NCI-H748 treated with DMSO at 0.1 percent for 48 hours (cell line): Measurements from ENCODE around the gene GRIK1.

Source experiments
- DNase-seq: peaks from one replicate; lab custom pipeline; 2025; lab: John Stamatoyannopoulos, UW

The GRIK1 gene

GRCh38 chr21:29786496-29787360 lies 153.1 kb downstream of the GRIK1 start:
- no peak for DNase-seq

GRCh38 chr21:29777160-29777559 lies 162.6 kb downstream of the GRIK1 start:
- no peak for DNase-seq

DNA sequence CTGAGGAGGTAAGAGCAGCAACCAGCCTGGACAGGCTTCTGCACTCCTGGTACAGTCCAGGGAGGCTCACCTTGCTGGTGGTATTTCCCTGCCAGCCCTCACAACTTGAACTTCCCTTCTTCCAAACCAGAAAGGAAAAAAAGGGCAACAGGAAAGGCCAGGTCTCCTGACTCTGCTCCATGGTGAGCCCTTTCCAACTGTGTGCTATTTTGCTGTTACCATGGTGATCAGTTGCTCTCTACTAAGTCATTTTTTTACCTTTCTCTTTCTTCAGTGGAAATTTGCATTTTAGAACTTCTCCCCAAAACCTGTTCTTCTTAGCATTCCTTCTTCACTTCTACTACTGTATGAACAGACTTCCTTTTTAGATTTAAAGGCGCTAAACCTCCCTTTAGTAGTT lies 164.3 kb downstream of the GRIK1 start:
- no peak for DNase-seq

GRCh38 chr21:29771491-29772066 lies 168.2 kb downstream of the GRIK1 start:
- no peak for DNase-seq

DNA sequence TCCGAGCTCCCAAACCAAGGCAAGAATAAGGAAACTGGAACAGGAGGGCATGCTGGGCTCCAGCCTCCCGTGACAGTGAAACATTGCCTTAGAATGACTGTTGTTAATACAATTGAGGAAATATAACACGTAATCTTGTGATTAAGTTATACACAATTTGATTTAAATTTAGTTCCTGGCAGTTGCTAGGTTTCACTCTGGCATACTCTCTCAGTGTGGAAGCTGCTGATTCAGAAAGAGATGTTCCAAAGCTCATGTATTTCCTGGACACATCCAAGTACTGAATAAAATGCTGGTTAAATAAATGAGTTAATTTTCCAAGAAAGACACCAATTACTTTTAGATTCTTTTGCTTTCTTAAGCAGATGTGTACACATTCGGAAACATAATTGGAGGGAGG lies 176.1 kb downstream of the GRIK1 start:
- no peak for DNase-seq

GRCh38 chr21:29762570-29763082 lies 177.2 kb downstream of the GRIK1 start:
- DNase-seq: no peak

DNA sequence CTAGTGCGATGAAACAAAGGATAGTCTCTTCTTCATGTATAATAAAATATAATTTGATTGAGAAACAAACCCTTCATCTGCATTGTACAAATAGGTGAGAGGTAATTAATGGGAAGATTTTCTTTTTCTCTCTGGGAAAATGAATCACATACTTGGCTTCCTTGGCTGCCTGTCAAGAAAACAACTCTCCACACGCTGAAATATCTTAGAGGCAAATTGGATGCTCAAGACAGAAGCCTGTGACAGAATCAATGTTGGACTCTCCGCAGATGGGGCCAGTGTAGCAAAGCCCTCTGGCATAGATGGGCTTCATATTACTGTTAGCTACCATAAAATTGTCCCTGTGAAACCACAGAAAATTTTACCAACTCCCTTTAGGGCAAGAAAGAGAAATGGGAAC lies 186.6 kb downstream of the GRIK1 start:
- DNase-seq: no peak

DNA sequence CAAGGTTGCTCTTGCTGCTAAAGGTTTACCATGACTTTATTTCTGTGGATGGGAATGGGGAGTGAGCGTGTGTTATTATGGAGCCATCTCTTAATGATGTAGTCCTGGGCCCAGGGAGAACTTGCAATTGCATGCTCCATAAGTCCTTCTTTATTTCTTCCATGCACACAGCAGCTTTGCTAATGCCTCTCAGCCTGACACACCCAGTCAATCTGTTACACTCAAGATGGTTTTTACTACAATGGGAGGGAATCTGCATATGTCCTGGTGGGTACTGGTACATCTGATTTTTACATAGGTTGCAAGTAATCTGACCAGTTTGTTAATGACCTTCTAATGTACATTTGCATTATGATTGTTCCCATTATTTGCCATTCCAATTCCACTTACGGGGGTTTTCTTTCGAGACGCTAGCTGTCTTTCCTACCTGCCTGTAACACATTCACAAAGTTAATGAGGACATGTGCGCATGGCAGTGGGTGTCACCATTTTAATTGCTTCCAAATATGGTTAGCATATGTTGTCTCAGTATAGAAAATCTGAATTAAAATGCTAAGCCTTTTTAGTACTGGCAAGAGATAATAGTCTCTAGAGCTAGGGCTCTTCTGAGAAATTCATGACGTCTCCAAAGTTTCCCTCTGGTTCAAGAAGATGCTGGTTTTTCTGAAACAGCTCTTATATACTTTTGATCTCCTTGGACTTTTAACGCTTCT lies 188.2 kb downstream of the GRIK1 start:
- DNase-seq: no peak

- DNase-seq: no peak
Measured at GRCh38 chr21:29749957-29750356, 189.8 kb downstream of the GRIK1 start.

- no peak for DNase-seq
Measured at GRCh38 chr21:29749223-29749622, 190.6 kb downstream of the GRIK1 start.

DNA sequence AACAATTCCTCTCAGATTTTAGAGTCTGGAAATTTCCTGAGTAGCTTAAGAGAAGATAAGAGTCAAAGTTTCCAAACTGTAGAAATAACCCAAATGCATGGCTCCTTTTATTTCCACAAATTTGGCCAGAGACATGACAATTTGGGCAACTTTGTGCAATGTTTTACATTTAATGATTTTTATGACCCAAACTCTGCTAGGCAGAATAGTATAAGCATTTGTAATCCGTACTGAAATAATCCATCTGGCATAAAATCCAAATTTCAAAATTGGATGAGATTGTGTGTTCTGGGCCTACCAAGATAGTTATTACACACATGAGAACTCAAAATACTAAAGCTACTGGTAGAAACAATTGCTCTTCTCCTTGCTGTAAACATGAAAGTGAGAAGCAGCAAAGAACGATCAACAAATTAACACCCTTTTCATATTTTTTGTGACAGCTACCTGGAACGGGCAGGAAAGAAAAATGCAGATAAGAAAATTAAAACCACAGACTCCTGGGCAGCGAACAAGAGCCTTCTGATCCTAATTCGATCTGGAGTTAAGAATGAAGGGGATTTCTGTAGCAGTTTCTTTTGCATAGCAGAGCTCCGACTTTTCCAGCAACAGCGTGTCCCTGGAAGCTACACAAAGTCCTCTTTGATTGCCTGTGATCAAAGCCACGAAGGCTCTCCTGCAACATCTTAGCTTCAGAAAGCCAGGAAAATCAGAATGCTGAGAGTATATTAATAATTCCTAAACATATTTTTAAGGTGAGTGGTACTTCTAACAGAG lies 191.2 kb downstream of the GRIK1 start:
- no peak for DNase-seq

- DNase-seq: no peak
Measured at GRCh38 chr21:29741761-29742160, 198.0 kb downstream of the GRIK1 start.

GRCh38 chr21:29739176-29739575 lies 200.6 kb downstream of the GRIK1 start:
- DNase-seq: no peak

DNA sequence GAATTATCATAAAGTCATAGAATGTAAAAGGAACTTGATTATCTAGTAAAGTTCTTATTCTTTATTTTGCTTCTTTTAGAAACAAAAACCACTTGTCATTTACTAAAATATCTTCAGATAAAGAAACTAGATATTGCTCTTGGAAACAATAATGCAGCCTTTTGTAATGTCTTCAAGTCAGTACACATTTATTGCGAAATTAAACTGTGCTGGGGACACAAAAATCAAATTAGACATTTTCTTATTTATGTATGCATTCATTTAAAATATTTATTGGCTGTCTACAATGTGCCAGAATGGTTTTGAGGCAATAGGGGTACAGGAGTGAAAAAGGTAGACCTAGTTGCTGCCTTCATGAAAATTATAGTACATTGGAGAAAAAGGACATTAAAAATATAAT lies 201.1 kb downstream of the GRIK1 start:
- DNase-seq: no peak

DNA sequence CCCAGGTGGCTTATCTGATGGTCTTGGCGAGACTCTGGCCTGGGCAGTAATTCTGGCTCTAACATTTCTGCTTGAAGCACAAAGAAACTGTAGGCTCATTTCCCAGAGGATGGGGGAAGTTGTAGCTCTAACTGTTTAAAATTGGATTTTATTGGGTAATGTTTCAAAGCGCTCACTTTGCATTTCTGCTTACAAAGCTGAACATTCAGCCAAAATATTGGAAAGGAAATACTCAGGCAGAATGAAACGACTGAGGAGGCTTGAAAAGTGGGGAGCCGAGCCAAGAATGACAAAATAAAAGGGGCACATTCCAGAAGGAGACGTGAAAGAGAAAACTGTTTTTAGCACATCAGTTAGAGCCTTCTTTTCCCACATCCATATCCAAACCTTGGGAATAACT lies 202.6 kb downstream of the GRIK1 start:
- no peak for DNase-seq

GRCh38 chr21:29730281-29730680 lies 209.5 kb downstream of the GRIK1 start:
- no peak for DNase-seq

DNA sequence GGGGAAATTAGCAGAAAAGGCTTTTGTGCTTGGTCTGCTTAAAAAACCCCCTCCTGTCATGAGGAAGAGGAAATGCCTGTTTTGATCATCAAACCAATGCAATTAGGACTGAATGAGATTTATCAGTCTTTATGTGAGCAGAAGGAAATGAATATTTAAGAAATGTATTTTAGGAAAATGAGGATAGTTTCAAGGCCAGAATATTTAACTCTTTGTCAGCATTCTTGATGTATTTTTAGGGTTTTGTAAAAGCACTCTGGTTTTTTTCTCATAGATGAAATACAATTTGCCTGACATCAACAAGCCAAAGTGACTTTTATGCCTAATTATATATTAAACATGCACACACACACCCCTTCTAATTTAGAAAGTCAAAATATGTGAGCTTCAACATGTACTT lies 213.8 kb downstream of the GRIK1 start:
- no peak for DNase-seq

DNA sequence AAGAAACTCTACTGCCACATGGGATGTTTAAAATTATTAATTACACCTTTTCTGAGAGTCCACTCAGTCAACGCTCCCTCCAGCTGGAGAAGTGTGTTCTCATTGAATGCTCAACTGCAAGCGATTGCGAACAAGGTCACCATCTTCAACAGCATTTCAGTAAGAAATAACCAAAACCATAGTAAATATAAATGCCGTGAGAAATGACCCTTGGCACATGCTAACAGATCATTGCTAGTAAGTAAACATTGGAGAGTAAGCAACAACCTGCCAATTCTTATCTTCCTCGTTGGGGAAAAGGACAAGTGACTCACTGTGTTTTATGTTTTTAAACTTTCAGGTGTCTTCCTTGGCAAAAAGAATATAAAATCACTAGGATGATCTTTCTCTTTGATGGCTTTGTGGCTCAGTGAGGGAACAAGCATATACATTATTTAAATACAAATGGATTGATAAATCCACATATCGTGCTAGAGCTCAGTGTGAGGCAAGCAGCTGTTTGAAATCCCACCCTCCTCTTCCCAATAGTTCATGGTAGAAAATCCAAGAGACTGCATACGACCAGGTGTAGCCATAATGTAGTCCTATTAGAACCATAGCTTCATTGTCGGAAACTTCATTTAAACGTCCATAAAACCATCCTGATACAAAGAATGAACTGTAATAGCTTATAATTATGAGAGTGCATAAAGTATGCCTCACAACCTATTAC lies 214.6 kb downstream of the GRIK1 start:
- DNase-seq: no peak

DNA sequence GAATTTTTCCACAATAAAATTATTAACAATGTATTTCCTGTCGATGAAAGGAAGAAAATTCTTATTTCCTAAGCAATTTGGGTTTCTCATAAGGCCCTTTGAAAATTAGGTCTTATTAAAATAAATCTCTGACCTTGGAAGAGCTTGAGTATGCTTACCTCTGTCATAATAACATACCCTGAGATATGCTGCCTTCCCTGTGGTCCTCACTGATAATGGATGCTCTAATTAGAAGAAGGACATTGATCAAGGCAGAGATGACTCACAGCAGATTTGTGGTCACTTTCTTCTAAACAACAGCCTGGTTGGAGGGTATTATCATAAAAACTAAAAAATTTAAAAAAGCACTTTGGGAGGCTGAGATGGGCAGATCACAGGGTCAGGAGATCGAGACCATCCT lies 217.8 kb downstream of the GRIK1 start:
- no peak for DNase-seq

GRCh38 chr21:29721221-29721620 lies 218.6 kb downstream of the GRIK1 start:
- DNase-seq: no peak

- no peak for DNase-seq
Measured at GRCh38 chr21:29719521-29719920, 220.3 kb downstream of the GRIK1 start.
